Hepatocyte (in vitro differentiated cells): ENCODE measurements around the gene CCDC91.

Experiments
- CTCF ChIP-seq: fragments of 200-600 bp; sonication (generic); IDR thresholded peaks from 2 replicates; pipeline ENCODE4 v1.5.1; 2016; ENCODE audit warnings: antibody characterized with exemption, mild to moderate bottlenecking; ENCODE audit not compliant: poor library complexity
- EZH2 ChIP-seq: fragments of 200-600 bp; sonication (generic); IDR thresholded peaks from 2 replicates; pipeline ENCODE4 v1.6.1; 2016; ENCODE audit warnings: antibody characterized with exemption, mild to moderate bottlenecking, borderline replicate concordance

- TF ChIP-seq EZH2 (no peak), CTCF (no peak)
Measured at GRCh38 chr12:28180786-28181185, 9.5 kb upstream of the CCDC91 start.
